ENCODE data around the gene SHLD1.

Gene SHLD1

DNA sequence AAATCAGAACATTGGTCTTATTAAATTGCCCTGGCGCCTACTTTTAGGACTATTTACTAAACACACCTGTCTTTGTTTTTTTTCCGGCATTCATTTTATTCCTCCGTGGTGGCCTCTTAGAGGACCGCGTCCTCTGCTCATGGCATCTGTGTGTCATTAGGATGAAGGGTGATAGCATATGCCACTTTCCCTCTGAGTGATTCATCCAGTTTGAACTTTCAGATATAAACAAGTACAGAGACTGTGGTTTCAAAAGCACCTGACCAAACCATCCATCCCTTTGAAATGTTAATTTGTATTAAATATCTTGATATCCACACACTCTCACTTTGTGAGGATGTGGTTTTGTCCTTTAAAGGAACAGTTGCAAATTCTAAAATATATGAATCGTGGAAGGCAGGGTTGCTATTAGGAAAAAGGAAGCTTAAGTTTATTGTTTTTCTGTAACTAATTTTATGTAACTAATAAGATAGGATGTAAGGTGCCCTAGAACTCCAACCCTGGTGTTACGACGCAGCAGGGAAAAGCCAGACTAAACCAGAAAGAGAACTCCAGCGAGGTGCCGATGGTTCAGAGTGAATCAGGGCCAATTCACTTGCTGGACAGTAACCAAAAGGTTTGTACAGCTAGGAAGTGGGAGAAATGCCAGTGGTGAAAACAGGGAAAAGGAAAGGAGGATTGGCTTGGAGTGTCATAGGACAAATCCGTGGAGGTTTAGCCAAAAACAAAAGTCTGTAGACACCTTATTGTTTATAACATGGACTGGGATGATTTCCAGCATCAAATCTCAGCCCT lies 98.7 kb downstream of the SHLD1 start:
- no peaks in the 10 kb centered on the region for H3K9me3 ChIP-seq (replicated peaks; ENCODE audit: insufficient read depth, low read length)
- H3K4me2 ChIP-seq (ENCODE audit: low read depth, low read length) = no peak overlapping the region
- no peak overlapping the region for H3K27ac ChIP-seq (ENCODE audit: low read length)
- no peaks in the 10 kb centered on the region for H3K36me3 ChIP-seq (replicated peaks; ENCODE audit: insufficient read depth, low read length)
- H3F3A ChIP-seq (ENCODE audit: insufficient read depth, low read length) = no peaks in the 10 kb centered on the region
- no peak overlapping the region for H3K4me3 ChIP-seq (ENCODE audit: low read length)
- no peaks in the 10 kb centered on the region for H3K79me2 ChIP-seq (ENCODE audit: low read length)
- DNase-seq = no peak
- no peak overlapping the region for H3K9ac ChIP-seq (ENCODE audit: low read length)
- peaks cover 7% of the 10 kb centered on the region; the same call in 1 of the 2 replicates for H3K4me1 ChIP-seq (ENCODE audit: low read length)
- TF ChIP-seq, protein P1, sequence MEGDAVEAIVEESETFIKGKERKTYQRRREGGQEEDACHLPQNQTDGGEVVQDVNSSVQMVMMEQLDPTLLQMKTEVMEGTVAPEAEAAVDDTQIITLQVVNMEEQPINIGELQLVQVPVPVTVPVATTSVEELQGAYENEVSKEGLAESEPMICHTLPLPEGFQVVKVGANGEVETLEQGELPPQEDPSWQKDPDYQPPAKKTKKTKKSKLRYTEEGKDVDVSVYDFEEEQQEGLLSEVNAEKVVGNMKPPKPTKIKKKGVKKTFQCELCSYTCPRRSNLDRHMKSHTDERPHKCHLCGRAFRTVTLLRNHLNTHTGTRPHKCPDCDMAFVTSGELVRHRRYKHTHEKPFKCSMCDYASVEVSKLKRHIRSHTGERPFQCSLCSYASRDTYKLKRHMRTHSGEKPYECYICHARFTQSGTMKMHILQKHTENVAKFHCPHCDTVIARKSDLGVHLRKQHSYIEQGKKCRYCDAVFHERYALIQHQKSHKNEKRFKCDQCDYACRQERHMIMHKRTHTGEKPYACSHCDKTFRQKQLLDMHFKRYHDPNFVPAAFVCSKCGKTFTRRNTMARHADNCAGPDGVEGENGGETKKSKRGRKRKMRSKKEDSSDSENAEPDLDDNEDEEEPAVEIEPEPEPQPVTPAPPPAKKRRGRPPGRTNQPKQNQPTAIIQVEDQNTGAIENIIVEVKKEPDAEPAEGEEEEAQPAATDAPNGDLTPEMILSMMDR (IDR thresholded peaks at IDR 0.05; ENCODE audit: low read length) = no peak
- no peak for TF ChIP-seq EZH2 (optimal IDR thresholded peaks at IDR 0.05; ENCODE audit: low read depth, low read length)
- no peak for TF ChIP-seq EZH2phosphoT487 (IDR thresholded peaks at IDR 0.05; ENCODE audit: low read length)
- H3K27me3 ChIP-seq (replicated peaks; ENCODE audit: insufficient read depth, low read length) = no peaks in the 10 kb centered on the region
- H3K9me2 ChIP-seq (replicated peaks; ENCODE audit: insufficient read depth, low read length) = no peaks in the 10 kb centered on the region
- no peak overlapping the region for H2AFZ ChIP-seq (ENCODE audit: low read length)
- H4K20me1 ChIP-seq (ENCODE audit: insufficient read depth, low read length) = no peaks in the 10 kb centered on the region

DNA sequence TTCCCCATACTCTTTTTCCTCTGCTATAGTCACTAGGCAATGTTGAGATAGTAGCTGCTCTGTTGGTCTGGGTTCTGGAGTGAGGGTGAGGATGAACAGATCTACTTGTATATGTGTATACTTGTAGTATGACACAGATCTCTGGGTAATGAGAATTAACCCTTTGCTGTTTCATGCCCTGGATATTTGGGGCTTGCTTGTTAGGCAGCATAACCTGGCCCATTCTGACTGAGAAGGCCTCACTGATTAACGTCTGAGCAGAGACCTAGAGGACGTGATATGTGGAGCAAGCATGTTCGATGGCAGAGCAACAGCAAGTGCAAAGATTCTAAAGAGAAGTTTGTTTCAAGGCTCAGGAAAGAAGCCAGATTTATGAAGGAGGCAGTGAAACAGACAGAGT lies 105.7 kb downstream of the SHLD1 start:
- H2AFZ ChIP-seq (ENCODE audit: low read length) = no peak overlapping the region
- H3K4me3 ChIP-seq (ENCODE audit: low read length) = no peak overlapping the region
- DNase-seq = no peak

DNA sequence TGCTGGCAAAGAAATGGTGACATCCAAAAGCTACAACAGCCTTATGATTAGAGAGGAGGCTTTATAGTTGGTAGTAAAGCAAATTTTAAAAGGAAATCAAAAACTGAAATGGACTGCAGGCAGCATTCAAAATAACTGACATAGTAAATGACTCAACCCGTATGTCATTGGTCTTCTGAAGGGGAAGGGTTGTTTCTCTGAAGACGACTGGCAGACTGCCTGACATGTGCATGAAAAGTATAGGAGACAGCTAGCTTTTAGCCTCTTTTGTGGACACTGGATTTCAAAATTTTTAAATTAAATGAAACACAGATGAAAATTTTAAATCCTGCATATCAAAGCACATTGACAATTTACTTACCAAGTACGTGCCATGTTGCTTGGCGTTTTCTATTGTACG lies 109.4 kb downstream of the SHLD1 start:
- no peak for DNase-seq
- H3K36me3 ChIP-seq (replicated peaks; ENCODE audit: insufficient read depth, low read length) = no peaks in the 10 kb centered on the region
- no peaks in the 10 kb centered on the region for H3K9me3 ChIP-seq (replicated peaks; ENCODE audit: insufficient read depth, low read length)
- TF ChIP-seq EZH2phosphoT487 (IDR thresholded peaks at IDR 0.05; ENCODE audit: low read length) (no peak), EZH2 (optimal IDR thresholded peaks at IDR 0.05; ENCODE audit: low read depth, low read length) (no peak)
- TF ChIP-seq, protein P1 (IDR thresholded peaks at IDR 0.05; ENCODE audit: low read length) = no peak
- H3K9ac ChIP-seq (ENCODE audit: low read length) = no peak overlapping the region
- no peaks in the 10 kb centered on the region for H3F3A ChIP-seq (ENCODE audit: insufficient read depth, low read length)
- no peak overlapping the region for H3K27ac ChIP-seq (ENCODE audit: low read length)
- H3K27me3 ChIP-seq (replicated peaks; ENCODE audit: insufficient read depth, low read length) = no peaks in the 10 kb centered on the region
- H4K20me1 ChIP-seq (ENCODE audit: insufficient read depth, low read length) = no peaks in the 10 kb centered on the region
- H2AFZ ChIP-seq (ENCODE audit: low read length) = no peak overlapping the region
- no peak overlapping the region for H3K4me3 ChIP-seq (ENCODE audit: low read length)
- no peak overlapping the region for H3K4me2 ChIP-seq (ENCODE audit: low read depth, low read length)
- no peaks in the 10 kb centered on the region for H3K9me2 ChIP-seq (replicated peaks; ENCODE audit: insufficient read depth, low read length)
- H3K4me1 ChIP-seq (ENCODE audit: low read length) = no peaks in the 10 kb centered on the region
- no peaks in the 10 kb centered on the region for H3K79me2 ChIP-seq (ENCODE audit: low read length)

More for the DNA sequence above, 105.7 kb downstream of the SHLD1 start:
- no peak overlapping the region for H3K4me2 ChIP-seq (ENCODE audit: low read depth, low read length)
- TF ChIP-seq, protein P1 (IDR thresholded peaks at IDR 0.05; ENCODE audit: low read length) = no peak
- TF ChIP-seq EZH2phosphoT487 (IDR thresholded peaks at IDR 0.05; ENCODE audit: low read length) (no peak), EZH2 (optimal IDR thresholded peaks at IDR 0.05; ENCODE audit: low read depth, low read length) (no peak)
- no peak overlapping the region for H3K27ac ChIP-seq (ENCODE audit: low read length)
- no peak overlapping the region for H3K9ac ChIP-seq (ENCODE audit: low read length)
- H3K9me3 ChIP-seq (replicated peaks; ENCODE audit: insufficient read depth, low read length) = no peaks in the 10 kb centered on the region
- H3K4me1 ChIP-seq (ENCODE audit: low read length) = no peaks in the 10 kb centered on the region
- no peaks in the 10 kb centered on the region for H3K79me2 ChIP-seq (ENCODE audit: low read length)
- no peaks in the 10 kb centered on the region for H3F3A ChIP-seq (ENCODE audit: insufficient read depth, low read length)
- H3K9me2 ChIP-seq (replicated peaks; ENCODE audit: insufficient read depth, low read length) = no peaks in the 10 kb centered on the region
- H3K27me3 ChIP-seq (replicated peaks; ENCODE audit: insufficient read depth, low read length) = no peaks in the 10 kb centered on the region
- no peaks in the 10 kb centered on the region for H4K20me1 ChIP-seq (ENCODE audit: insufficient read depth, low read length)
- H3K36me3 ChIP-seq (replicated peaks; ENCODE audit: insufficient read depth, low read length) = no peaks in the 10 kb centered on the region

All from MM.1S (cell line).